ENCODE measurements around the gene NUDT3.
"Not testable (repeated sequence)": the region's sequence is repeated elsewhere in the genome, so short reads cannot be mapped to it uniquely, and the experiment has no call there.

NUDT3 gene

DNA sequence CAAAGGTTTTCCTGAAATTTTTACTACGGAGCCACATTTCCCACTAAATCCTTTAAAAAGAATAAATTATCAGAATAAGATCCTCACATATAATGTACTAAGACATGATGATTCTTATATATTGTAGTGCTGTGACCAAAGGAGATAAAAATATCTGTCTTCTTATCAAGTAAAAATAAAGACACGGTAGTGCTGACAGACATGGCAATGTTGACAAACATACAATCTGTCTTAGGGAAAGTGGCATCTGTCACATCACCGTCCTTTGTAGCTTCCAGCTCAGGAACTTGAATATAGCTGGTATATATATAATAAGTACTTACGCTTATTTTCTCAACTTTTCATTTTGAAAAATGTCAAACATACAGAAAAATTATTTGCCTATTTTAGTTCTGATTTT lies 66.8 kb downstream of the NUDT3 start:
- H3K4me3 ChIP-seq (ENCODE audit: low read length), result no peak overlapping the region
- TF ChIP-seq, protein P1, sequence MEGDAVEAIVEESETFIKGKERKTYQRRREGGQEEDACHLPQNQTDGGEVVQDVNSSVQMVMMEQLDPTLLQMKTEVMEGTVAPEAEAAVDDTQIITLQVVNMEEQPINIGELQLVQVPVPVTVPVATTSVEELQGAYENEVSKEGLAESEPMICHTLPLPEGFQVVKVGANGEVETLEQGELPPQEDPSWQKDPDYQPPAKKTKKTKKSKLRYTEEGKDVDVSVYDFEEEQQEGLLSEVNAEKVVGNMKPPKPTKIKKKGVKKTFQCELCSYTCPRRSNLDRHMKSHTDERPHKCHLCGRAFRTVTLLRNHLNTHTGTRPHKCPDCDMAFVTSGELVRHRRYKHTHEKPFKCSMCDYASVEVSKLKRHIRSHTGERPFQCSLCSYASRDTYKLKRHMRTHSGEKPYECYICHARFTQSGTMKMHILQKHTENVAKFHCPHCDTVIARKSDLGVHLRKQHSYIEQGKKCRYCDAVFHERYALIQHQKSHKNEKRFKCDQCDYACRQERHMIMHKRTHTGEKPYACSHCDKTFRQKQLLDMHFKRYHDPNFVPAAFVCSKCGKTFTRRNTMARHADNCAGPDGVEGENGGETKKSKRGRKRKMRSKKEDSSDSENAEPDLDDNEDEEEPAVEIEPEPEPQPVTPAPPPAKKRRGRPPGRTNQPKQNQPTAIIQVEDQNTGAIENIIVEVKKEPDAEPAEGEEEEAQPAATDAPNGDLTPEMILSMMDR (IDR thresholded peaks at IDR 0.05; ENCODE audit: insufficient read depth, low read depth, low read length, missing control alignments), result no peak
- DNase-seq (ENCODE audit: low read depth), result no peak

DNA sequence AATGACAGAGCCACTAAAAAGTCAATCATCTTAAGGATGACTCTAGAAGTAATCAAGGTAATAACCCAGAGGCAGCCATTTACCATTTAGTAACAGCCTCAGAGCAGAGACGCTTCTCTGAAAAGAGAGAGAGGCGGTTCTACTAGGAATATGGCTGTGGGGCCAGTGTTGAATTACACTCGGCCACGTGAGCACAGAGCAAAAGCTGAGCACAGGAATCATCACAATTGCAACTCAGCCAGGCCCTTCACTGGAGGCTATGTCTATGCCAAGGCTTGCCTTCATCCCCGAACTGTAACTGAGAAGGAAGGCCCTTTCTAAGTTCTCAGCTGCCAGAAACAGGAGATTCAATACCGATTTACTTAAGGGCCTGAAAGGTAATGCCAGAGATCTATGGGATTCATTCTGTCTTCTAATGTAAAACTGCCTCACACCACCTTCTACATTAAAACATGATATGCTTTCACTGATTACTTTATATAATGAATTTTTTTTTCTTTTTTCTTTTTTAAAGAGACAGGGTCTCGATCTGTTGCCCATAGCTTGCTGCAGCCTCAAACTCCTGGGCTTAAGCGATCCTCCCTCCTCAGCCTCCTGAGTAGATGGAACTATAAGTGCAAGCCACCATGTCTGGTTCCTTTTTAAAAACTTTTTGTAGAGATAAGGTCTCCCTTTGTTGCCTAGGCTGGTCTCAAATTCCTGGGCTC lies 67.6 kb downstream of the NUDT3 start:
- no peak overlapping the region for H3K4me3 ChIP-seq (ENCODE audit: low read length)
- TF ChIP-seq, protein P1 (IDR thresholded peaks at IDR 0.05; ENCODE audit: insufficient read depth, low read depth, low read length, missing control alignments), result no peak

DNA sequence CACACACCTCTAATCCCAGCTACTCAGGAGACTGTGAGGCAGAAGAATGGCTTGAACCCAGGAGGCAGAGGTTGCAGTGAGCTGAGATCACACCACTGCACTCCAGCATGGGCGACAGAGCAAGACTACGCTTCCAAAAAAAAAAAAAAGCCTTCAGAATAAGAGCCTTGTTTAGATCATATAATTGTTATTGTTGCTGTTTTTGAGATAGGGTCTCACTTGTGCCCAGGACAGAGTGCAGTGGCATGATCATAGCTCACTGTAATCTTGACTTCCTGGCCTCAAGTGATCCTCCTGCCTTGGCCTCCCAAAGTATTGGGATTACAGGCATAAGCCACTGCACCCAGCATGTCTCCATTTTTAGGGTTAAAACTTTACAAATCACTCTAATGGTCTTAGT lies 68.2 kb downstream of the NUDT3 start:
- H3K4me3 ChIP-seq (ENCODE audit: low read length); DNase-seq (ENCODE audit: low read depth): not testable (repeated sequence)

More for the DNA sequence above, 67.6 kb downstream of the NUDT3 start:
- DNase-seq (ENCODE audit: low read depth), result peak; percentile 67

DNA sequence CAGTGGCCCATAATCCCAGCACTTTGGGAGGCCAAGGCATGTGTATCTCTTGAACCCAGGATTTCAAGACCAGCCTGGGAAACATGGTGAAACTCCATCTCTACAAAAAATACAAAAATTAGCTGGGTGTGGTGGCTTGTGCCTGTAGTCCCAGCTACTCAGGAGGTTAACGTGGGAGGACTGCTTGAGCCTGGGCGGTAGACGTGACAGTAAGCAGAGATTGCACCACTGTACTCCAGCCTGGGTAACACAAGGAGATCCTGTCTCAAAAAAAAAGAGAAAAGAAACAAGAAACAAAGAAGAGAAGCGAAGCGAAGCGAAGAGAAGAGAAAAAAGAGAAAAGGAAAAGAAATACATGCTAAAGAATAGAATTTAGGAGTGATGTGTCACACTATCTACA lies 69.2 kb downstream of the NUDT3 start:
- no peak overlapping the region for H3K4me3 ChIP-seq (ENCODE audit: low read length)
- TF ChIP-seq, protein P1 (IDR thresholded peaks at IDR 0.05; ENCODE audit: insufficient read depth, low read depth, low read length, missing control alignments), result no peak
- no peak for DNase-seq (ENCODE audit: low read depth)

DNA sequence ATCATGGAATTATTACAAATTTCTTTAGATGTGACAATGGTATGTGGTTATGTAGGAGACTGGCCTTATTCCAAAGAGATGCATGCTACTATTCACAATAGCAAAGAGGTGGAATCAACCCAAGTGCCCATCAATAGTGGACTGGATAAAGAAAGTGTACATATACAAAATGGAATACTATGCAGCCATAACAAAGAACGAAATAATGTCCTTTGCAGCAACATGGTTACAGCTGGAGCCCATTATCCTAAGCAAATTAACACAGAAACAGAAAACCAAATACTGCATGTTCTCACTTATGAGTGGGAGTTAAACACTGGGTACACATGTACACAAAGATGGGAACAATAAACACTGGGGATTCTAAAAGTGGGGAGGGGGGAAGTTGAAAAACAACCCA lies 69.7 kb downstream of the NUDT3 start:
- H3K4me3 ChIP-seq (ENCODE audit: low read length), result no peak overlapping the region

DNA sequence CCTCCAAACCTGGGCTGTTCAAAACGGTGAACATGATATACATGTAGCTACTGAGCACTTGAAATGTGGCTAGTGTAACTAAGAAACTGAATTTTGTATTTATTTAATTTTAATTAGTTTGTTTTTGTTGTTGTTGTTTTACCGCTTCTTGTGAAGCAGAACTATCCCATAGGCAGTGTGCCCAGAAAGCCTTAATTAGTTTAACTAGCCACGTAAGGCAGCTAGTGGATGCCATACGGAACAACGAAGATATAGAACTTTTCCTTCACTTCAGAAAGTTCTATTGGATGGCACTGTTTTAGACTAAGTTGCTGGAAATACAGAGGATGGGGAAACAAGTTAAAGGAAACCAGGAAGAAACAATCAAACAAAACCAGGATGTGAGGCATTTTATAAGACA lies 70.6 kb downstream of the NUDT3 start:
- TF ChIP-seq, protein P1 (IDR thresholded peaks at IDR 0.05; ENCODE audit: insufficient read depth, low read depth, low read length, missing control alignments), result no peak
- no peak overlapping the region for H3K4me3 ChIP-seq (ENCODE audit: low read length)
- DNase-seq (ENCODE audit: low read depth), result no peak

More for the DNA sequence above, 69.7 kb downstream of the NUDT3 start:
- DNase-seq (ENCODE audit: low read depth), result no peak
- TF ChIP-seq, protein P1 (IDR thresholded peaks at IDR 0.05; ENCODE audit: insufficient read depth, low read depth, low read length, missing control alignments), result no peak

DNA sequence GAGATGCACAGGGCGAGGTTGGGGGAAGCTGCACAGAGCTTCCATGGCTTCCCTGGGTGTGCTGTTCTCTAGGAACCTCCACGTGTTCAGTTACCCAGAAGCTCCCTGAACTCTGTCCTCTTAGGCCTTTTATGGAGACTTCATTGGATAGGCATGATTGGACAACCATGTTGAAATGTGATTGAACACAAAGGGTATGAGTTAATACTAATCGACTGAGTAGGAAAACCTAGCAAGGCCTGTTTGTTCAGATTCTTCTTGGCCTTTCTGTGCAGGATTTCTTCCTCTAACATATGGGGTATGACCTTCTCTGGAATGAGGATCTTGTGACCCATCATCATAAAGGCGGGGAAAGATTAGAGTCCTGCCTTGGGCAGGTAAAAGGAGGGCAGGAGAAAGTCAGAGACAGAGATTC lies 73.0 kb downstream of the NUDT3 start:
- TF ChIP-seq, protein P1 (IDR thresholded peaks at IDR 0.05; ENCODE audit: insufficient read depth, low read depth, low read length, missing control alignments), result no peak
- no peak overlapping the region for H3K4me3 ChIP-seq (ENCODE audit: low read length)
- peak; percentile 89 for DNase-seq (ENCODE audit: low read depth)
